Naive B cell (primary cell): ENCODE results near the gene OGDHL. TPM values are rescaled to one million over a fixed set of nuclear protein-coding genes. Genes with fewer than 3 reads are reported as not detected.
"Not testable (repeated sequence)": the region's sequence is repeated elsewhere in the genome, so short reads cannot be mapped to it uniquely, and the experiment has no call there.

Experiments
- ATAC-seq, 2 donors: fragments of 150-1000 bp; cut with Tn5 transposase; 2 replicates each; pipeline ENCODE4 v1.10.0; 2021; ENCODE audit warnings: low read depth in 2 of 2, mild to moderate bottlenecking in 2 of 2, moderate library complexity in 2 of 2
- DNase-seq: peaks from one replicate; pipeline ENCODE4 v3.0.0; 2022
- H3K27ac Mint-ChIP-seq, 6 donors: one replicate each; pipeline ENCODE4 v1.8.0; 2020 to 2022; ENCODE audit warnings: mild to moderate bottlenecking in 6 of 6, mixed read lengths in 6 of 6, moderate library complexity in 5 of 6, inconsistent platforms in 2 of 6
- H3K27me3 Mint-ChIP-seq, 3 donors: one replicate each; pipeline ENCODE4 v1.8.0; 2021 to 2022; ENCODE audit warnings: mixed read lengths in 3 of 3, mild to moderate bottlenecking in 1 of 3
- H3K36me3 Mint-ChIP-seq, 2 donors: one replicate each; pipeline ENCODE4 v1.8.0; 2020 to 2022; ENCODE audit warnings: mixed read lengths in 2 of 2, inconsistent platforms in 1 of 2, mild to moderate bottlenecking in 1 of 2
- H3K4me1 Mint-ChIP-seq, 3 donors: one replicate each; pipeline ENCODE4 v1.8.0; 2020 to 2022; ENCODE audit warnings: mixed read lengths in 3 of 3, inconsistent platforms in 1 of 3, mild to moderate bottlenecking in 1 of 3, moderate library complexity in 1 of 3
- H3K4me3 Mint-ChIP-seq, 8 donors: one replicate each; pipeline ENCODE4 v1.8.0; 2020 to 2022; ENCODE audit warnings: mild to moderate bottlenecking in 8 of 8, mixed read lengths in 8 of 8, moderate library complexity in 8 of 8, inconsistent platforms in 2 of 8
- H3K9me3 Mint-ChIP-seq, 7 donors: one replicate each; pipeline ENCODE4 v1.8.0; 2020 to 2022; ENCODE audit warnings: mixed read lengths in 7 of 7, mild to moderate bottlenecking in 5 of 7, inconsistent platforms in 2 of 7, moderate library complexity in 1 of 7
- polyA plus RNA-seq, 6 donors: library from polyadenylated mRNA; unstranded; fragments of 300-500 nt; fragmentation: Illumina TruSeq; gene quantifications; one replicate each; pipeline ENCODE4 v1.2.3, GENCODE V29; 2021; ENCODE audit warnings: low read depth in 6 of 6

The OGDHL gene
- polyA plus RNA-seq, 6 donors from 2014 or later, result not detected

DNA sequence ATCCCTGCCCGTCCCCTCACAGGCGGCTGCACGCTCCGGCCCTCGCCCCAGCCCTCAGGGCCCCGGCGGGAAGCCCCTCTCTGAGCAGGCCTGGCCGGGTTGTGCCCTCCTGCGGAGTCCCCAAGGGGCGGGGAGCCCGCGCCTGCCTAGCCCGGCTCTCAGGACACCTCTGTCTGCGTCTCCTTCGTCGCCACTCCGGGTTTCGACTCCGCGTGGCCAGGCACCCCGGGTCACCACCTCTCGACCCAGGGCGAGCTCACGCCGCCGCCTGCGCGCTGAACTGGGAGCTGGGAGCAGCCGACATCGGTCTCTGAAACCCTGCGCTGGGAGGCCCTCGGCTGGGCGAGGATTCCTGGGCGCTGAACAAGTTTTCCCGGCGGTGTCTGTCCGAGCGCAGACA is 6.2 kb upstream of the OGDHL start:
- H3K9me3 Mint-ChIP-seq, result peaks cover 4 to 22% (median 12%) of the 10 kb centered on the region in 7 donors
- no peak for ATAC-seq
- peaks cover 10 to 11% of the 10 kb centered on the region in 2 donors for H3K36me3 Mint-ChIP-seq
- H3K27ac Mint-ChIP-seq, result no peak overlapping the region
- H3K4me3 Mint-ChIP-seq, result no peak overlapping the region
- H3K4me1 Mint-ChIP-seq, result no peaks in the 10 kb centered on the region
- no peak for DNase-seq
- H3K27me3 Mint-ChIP-seq, result peaks cover 43 to 65% (median 61%) of the 10 kb centered on the region in 3 donors

DNA sequence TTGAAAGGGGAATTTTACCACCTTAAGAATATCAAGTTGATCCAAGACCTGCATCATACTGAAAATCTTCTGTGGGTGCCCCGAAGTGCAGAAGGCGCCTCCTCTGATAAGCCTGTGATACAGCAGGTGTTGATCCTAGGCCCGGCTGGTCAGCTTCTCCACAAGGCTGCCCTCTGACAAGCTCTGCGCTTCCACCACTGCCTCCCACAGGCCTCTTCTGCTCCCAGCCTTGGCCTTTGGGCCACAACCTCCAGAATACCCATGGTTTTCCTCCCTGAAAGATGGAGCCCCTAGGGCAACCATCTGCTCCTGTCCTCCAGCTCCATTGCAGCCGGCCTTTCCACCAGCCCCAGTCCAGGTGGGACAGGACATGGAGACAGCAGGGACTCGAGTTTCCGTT is 5.6 kb upstream of the OGDHL start:
- H3K4me3 Mint-ChIP-seq, result no peak overlapping the region
- peaks cover 10 to 13% of the 10 kb centered on the region in 2 donors for H3K36me3 Mint-ChIP-seq
- no peak for DNase-seq
- no peak overlapping the region for H3K27ac Mint-ChIP-seq
- ATAC-seq, result no peak
- peaks cover 2 to 3% (median 3%) of the 10 kb centered on the region in 3 donors for H3K4me1 Mint-ChIP-seq
- H3K27me3 Mint-ChIP-seq, result peaks cover 41 to 69% (median 64%) of the 10 kb centered on the region in 3 donors
- peaks cover 6 to 27% (median 12%) of the 10 kb centered on the region in 7 donors for H3K9me3 Mint-ChIP-seq

DNA sequence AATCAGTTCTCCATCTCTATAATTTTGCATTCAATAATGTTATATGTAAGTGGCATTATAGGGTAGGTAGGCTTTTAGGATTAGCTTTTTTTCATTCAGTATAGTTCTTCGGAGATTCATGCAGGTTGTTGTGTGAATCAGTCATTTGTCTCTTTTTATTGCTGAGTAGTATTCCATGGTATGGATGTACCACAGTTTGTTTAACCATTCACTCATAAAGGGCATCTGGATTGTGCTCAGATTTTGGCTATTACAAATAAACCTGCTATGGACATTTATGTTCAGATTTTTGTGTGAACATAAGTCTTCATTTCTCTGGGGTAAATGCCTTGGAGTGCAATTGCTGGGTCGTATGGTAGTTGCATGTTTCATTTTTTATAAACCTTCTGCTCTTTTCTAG is 4.4 kb upstream of the OGDHL start:
- Mint-ChIP-seq H3K27ac (no peak overlapping the region), H3K27me3 (peaks cover 39 to 64% (median 55%) of the 10 kb centered on the region in 3 donors), H3K36me3 (peaks cover 10 to 16% of the 10 kb centered on the region in 2 donors), H3K4me1 (peaks cover 3 to 10% (median 7%) of the 10 kb centered on the region in 3 donors), H3K4me3 (no peak overlapping the region), H3K9me3 (peaks cover 6 to 28% (median 12%) of the 10 kb centered on the region in 7 donors)
- ATAC-seq, result no peak
- no peak for DNase-seq

DNA sequence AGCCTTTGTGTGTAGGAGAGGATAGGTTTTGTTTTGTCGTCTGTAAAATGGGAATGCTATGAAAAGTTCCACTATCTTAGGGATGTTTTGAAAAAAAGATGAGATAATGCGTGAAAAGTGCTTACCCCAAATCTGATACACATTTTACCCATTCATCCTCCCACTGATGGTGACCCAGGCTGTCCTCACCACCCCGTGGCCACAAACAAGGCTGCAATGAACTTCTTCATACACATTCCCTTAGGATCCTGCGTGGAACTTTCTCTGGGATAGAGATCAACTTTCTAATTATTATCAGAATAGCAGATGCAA is 399 bp upstream of the OGDHL start:
- peak overlapping the region; percentile 38 to 81 (median 58) for H3K4me3 Mint-ChIP-seq
- peaks cover 39 to 69% (median 58%) of the 10 kb centered on the region in 3 donors for H3K27me3 Mint-ChIP-seq
- peaks cover 3 to 10% (median 10%) of the 10 kb centered on the region in 3 donors for H3K4me1 Mint-ChIP-seq
- H3K9me3 Mint-ChIP-seq, result peaks cover 6 to 21% (median 10%) of the 10 kb centered on the region in 7 donors
- no peak for DNase-seq
- H3K36me3 Mint-ChIP-seq, result peaks cover 9 to 16% of the 10 kb centered on the region in 2 donors
- no peak for ATAC-seq
- no peak overlapping the region for H3K27ac Mint-ChIP-seq

DNA sequence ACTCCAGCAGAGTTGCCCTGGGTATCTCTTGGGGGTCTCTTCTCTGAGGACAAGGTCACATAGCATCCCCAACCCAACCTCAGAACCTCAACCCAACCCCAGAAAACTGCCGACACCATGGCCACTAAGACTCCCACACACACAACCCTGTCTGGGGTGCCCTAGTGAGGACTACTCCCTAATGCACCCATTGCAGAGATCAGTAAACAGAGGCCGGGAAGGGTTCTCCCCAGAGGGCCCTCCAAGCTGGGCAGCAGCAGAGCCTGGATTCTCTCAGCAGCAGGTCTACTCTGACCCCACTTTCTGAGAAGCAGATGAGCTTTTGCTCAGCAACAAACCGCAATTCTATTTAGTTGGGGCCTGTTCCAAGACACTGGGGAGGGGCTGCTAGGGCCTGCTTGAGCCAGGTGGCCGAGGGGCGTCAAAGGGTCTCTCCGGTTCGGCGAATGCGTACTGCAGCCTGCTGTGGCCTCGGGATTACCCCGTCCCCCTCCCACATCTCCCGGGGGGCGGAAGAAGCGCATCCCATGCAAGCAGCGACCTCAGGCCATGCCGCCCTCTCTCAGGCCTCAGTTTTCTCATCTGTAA is 828 bp downstream of the OGDHL start:
- ATAC-seq (no peak), DNase-seq (no peak)
- H3K4me3 Mint-ChIP-seq, result peak overlapping the region in 6 of 8 donors; percentile 12 to 63 (median 40)
- peaks cover 3 to 10% (median 10%) of the 10 kb centered on the region in 3 donors for H3K4me1 Mint-ChIP-seq
- H3K9me3 Mint-ChIP-seq, result peaks cover 1 to 9% (median 4%) of the 10 kb centered on the region in 7 donors
- H3K27ac Mint-ChIP-seq, result no peak overlapping the region
- H3K27me3 Mint-ChIP-seq, result peaks cover 32 to 63% (median 51%) of the 10 kb centered on the region in 3 donors
- H3K36me3 Mint-ChIP-seq, result peaks cover 0 to 6% of the 10 kb centered on the region in 2 donors

DNA sequence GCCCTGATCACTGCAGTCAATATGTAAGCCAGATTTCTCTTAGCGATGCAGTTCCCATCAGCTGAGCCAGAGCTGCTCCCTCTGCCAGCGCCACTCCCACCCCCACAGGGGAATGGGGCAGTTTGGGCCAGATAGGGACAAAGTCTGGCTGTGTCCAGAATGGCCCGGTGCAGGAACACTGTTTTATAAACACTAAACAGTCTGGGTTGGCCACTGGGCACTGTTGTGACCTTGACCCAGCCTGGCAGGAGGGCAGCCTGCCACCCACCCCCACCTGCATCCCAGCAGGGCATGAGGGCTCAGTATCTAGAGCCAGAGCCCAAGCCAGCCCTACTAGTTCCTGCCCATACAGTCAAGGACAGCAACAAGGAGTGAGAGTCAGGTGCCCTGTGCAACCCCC is 1.3 kb downstream of the OGDHL start:
- Mint-ChIP-seq H3K27ac (no peak overlapping the region), H3K4me3 (peak overlapping the region in 5 of 8 donors; percentile 12 to 60 (median 20)), H3K27me3 (peaks cover 30 to 63% (median 52%) of the 10 kb centered on the region in 3 donors), H3K9me3 (peaks cover 0 to 6% (median 2%) of the 10 kb centered on the region in 7 donors), H3K4me1 (peaks cover 3 to 10% (median 10%) of the 10 kb centered on the region in 3 donors), H3K36me3 (peaks cover 0 to 5% of the 10 kb centered on the region in 2 donors)
- DNase-seq, result no peak
- no peak for ATAC-seq

DNA sequence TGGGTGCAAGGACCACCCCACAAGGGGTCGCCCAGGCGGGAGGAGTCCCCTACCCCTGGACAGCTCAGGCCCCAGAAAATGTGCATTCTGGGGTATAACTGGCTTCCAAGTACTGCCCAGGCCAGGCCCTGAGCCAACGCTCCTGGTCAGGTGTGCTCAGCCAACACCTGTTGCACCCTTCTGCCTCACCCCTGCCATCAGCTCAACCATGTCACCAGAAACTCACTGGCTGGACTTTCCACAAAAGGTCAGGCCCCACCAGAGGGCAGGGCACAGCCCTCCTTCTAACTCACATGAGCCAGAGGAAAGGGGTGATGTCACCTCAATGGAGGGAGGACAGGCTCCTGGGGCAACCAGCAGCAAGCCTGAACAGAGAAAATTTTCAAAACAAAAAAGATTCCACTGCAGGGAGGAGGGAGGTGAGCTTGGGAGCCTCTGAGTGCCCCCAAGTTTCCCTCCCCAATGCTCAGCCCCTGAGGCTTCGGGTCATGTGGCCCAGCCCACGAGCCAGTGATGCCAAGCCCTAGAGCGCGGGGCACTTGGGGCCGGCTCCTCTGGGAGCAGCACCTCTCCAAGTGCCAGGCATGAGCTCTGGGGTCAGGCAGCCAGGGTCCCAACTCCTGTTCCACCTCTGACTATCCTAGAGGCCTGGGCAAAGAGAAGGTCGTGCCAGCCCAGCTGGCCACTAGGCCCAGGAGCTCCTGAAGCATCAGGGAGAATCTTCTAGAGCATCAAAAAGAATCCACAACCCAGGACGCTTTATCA is 2.2 kb downstream of the OGDHL start:
- Mint-ChIP-seq H3K4me1 (peaks cover 3 to 10% (median 10%) of the 10 kb centered on the region in 3 donors), H3K4me3 (peak overlapping the region in 2 of 8 donors; percentile 12 to 47), H3K36me3 (peaks cover 0 to 5% of the 10 kb centered on the region in 2 donors), H3K27me3 (peaks cover 36 to 65% (median 52%) of the 10 kb centered on the region in 3 donors), H3K9me3 (peaks cover 0 to 6% (median 2%) of the 10 kb centered on the region in 7 donors), H3K27ac (no peak overlapping the region)
- ATAC-seq (no peak), DNase-seq (no peak)

DNA sequence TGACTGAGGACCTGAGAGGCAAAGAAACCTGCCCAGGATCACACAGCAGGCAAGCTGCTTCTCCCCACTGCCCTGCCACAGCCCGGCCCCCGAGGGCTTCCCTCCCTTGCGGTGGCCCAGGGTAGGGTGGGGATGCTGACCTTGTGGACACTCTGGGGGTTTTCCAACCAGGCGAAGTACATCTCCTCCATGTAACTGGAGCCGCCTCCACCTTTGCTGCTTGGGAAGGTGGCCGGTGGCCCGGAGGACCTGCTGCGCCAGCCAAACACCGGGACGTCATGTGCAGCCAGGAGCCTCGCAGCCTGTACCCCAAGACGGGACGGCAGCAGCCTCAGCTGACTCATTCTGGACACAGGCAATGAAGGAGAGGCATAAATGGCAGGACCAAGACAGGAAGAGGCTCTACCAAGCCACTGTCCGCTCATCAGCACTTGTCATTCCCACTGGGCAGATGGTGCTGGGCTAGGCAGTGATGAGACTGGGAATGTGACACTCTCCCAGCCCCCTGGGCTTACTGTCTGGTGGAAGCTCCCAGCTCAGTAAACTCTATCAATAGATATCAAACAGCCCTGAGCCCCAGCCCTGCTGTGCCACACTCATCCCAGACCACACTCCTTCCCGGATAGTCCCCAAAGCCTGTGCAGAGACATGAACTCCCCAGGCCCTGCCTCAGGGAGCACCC is 3.7 kb downstream of the OGDHL start:
- Mint-ChIP-seq H3K27me3 (peaks cover 31 to 58% (median 47%) of the 10 kb centered on the region in 3 donors), H3K27ac (no peak overlapping the region), H3K4me3 (peak overlapping the region in 1 of 8 donors; percentile 11), H3K36me3 (peaks cover 0 to 5% of the 10 kb centered on the region in 2 donors), H3K9me3 (peaks cover 0 to 6% (median 0%) of the 10 kb centered on the region in 7 donors), H3K4me1 (peaks cover 3 to 10% (median 10%) of the 10 kb centered on the region in 3 donors)
- DNase-seq (no peak), ATAC-seq (no peak)

DNA sequence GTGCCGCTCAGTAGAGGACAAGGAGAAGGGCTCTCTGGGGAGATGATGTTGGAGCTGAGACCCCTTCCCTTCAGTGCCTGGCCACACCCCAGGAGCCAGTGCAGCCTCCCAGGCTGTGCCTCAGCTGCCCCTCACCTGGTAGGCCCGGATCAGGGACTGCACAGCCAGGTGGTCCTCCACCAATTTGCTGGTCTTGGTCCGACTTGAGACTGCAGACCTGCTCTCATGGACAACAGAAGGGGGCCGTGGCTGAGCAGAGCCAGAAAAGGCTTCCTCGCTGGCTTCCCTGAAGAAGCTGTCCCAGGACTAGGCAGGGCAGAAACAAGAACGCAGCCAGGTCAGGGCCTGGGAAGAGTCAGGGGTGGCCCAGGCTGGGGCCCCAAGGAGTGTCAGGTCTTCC is 5.5 kb downstream of the OGDHL start:
- H3K9me3 Mint-ChIP-seq, result no peaks in the 10 kb centered on the region
- peaks cover 0 to 4% (median 0%) of the 10 kb centered on the region in 3 donors for H3K4me1 Mint-ChIP-seq
- H3K27ac Mint-ChIP-seq, result no peak overlapping the region
- H3K27me3 Mint-ChIP-seq, result peaks cover 22 to 56% (median 39%) of the 10 kb centered on the region in 3 donors
- DNase-seq, result no peak
- H3K36me3 Mint-ChIP-seq, result no peaks in the 10 kb centered on the region
- H3K4me3 Mint-ChIP-seq, result no peak overlapping the region
- ATAC-seq, result no peak

DNA sequence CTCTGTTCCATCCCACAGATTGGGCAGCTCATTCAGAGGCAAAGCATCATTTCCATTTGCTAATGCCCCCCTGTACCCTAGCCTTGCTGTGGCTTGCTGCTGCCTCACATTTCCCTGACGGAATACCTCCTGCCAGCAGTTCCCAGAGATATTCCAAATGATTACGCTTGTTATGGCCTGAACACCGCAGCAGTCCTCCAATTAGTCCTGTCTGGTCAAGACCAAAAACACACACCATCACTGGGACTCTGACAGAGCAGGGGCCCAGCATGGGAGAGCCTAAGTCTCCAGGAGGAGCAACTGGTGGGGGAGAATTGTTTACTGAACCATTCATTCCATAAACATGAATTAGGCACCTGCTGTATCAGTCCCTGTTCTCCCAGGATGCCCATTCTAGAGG is 6.1 kb downstream of the OGDHL start:
- no peak for DNase-seq
- Mint-ChIP-seq H3K9me3 (no peaks in the 10 kb centered on the region), H3K4me3 (peak overlapping the region in 1 of 8 donors; percentile 9), H3K36me3 (no peaks in the 10 kb centered on the region), H3K27me3 (peaks cover 24 to 58% (median 45%) of the 10 kb centered on the region in 3 donors), H3K4me1 (peaks cover 0 to 1% (median 0%) of the 10 kb centered on the region in 3 donors), H3K27ac (no peak overlapping the region)
- ATAC-seq, result no peak

DNA sequence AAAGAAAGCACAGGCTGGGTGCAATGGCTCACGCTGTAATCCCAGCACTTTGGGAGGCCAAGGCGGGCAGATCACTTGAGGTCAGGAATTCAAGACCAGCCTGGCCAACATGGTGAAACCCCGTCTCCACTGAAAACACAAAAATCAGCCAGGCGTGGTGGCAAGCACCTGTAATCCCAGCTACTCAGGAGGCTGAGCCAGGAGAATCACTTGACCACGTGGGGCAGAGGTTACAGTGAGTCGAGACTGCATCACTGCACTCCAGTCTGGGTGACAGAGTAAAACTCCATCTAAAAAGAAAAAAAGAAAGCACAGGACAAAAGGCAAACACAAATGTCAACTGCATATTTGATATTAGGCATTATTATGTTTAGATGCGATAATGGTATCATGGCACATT is 7.2 kb downstream of the OGDHL start:
- peaks cover 22 to 54% (median 53%) of the 10 kb centered on the region in 3 donors for H3K27me3 Mint-ChIP-seq
- not testable (repeated sequence) for H3K9me3 Mint-ChIP-seq, H3K4me1 Mint-ChIP-seq, DNase-seq, H3K4me3 Mint-ChIP-seq, ATAC-seq, H3K36me3 Mint-ChIP-seq, H3K27ac Mint-ChIP-seq

DNA sequence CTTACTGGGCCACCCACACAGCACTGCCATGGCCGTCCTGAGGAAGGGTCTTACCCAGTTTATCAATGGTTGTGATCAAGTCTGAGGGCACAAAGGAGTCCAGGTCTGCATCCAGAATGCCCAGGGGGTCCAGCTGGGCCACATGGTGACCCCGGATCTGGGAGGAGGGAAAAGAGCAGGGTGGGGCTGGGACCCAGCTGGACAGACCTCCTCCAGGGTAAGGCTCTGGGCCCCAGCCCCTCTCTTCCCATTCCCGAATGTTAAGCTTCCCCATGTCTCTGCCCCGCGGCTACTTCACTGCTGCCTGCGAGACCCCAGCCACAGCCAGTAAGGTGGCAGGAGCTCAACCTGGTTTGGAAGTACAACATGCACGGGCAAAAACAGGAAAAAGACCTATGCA is 9.5 kb downstream of the OGDHL start:
- Mint-ChIP-seq H3K27ac (no peak overlapping the region), H3K4me3 (no peak overlapping the region), H3K9me3 (no peaks in the 10 kb centered on the region), H3K27me3 (peaks cover 14 to 41% (median 32%) of the 10 kb centered on the region in 3 donors), H3K36me3 (no peaks in the 10 kb centered on the region), H3K4me1 (no peaks in the 10 kb centered on the region)
- ATAC-seq (no peak), DNase-seq (no peak)
